Measurements from ENCODE around the gene TIGIT.

TIGIT gene

DNA sequence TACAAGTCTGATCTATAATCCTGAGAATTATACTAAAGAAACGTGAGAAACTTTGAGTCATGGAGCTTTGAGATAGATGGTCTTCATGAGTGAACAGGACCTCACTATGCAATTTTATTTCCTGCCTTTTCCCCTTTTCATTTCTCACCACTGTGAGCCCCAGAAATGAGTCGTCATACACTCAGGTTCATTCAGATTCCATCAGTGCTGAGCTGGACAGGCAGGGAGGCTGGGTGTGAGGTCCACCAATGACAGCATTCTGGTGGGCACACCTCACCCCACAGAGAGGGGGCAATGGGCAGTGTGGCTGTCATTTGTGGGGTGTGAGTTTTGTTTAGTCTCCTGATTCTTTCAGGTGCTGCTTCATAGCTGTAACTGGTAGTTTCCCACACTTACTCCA is 16.9 kb downstream of the TIGIT start:
- H3K4me3 ChIP-seq (ENCODE audit: low read depth, low read length): no peak overlapping the region
- TF ChIP-seq, protein P1, sequence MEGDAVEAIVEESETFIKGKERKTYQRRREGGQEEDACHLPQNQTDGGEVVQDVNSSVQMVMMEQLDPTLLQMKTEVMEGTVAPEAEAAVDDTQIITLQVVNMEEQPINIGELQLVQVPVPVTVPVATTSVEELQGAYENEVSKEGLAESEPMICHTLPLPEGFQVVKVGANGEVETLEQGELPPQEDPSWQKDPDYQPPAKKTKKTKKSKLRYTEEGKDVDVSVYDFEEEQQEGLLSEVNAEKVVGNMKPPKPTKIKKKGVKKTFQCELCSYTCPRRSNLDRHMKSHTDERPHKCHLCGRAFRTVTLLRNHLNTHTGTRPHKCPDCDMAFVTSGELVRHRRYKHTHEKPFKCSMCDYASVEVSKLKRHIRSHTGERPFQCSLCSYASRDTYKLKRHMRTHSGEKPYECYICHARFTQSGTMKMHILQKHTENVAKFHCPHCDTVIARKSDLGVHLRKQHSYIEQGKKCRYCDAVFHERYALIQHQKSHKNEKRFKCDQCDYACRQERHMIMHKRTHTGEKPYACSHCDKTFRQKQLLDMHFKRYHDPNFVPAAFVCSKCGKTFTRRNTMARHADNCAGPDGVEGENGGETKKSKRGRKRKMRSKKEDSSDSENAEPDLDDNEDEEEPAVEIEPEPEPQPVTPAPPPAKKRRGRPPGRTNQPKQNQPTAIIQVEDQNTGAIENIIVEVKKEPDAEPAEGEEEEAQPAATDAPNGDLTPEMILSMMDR (conservative IDR thresholded peaks at IDR 0.05; ENCODE audit: low read depth, low read length): no peak
- no peak for DNase-seq (ENCODE audit: low read depth)

DNA sequence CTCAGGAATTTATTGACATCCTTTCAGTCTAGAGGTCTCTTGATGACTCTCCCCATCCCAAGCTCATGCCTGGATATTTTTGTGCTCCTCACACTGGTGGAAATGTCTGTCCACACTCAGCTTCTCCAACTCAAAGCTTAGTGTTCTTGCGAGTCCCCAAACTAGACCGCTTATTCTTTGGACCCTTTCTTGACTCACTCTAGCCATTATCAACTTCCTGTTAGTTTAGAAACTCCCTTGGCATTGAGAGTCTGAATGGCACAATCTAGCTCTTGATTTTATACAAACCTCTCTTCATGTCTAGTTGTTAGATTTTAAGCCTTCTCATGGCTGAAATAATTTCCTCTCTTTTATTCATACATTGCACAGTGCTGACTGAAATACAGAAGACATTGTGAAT is 19.6 kb downstream of the TIGIT start:
- TF ChIP-seq, protein P1 (conservative IDR thresholded peaks at IDR 0.05; ENCODE audit: low read depth, low read length): no peak
- DNase-seq (ENCODE audit: low read depth): no peak

DNA sequence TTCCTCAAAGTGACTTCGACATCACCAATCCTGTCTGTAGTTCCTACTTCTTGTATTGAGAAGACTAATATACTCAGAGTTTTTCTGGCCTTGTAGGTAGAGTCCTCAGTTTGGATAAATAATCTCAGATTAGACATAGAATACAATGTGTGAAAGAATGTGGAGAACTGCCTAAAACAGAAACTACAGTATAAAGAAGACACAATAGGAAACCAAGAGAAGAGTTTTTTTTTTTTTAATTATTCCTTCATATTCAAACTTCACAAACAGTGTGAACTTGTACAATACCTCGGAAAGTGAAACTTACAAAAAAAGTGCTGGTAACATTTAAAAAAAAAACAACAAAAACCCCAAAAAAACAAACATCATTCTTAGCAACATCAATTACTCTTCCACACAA is 20.5 kb downstream of the TIGIT start:
- DNase-seq (ENCODE audit: low read depth): no peak

More for the DNA sequence above, 19.6 kb downstream of the TIGIT start:
- no peak overlapping the region for H3K4me3 ChIP-seq (ENCODE audit: low read depth, low read length)

DNA sequence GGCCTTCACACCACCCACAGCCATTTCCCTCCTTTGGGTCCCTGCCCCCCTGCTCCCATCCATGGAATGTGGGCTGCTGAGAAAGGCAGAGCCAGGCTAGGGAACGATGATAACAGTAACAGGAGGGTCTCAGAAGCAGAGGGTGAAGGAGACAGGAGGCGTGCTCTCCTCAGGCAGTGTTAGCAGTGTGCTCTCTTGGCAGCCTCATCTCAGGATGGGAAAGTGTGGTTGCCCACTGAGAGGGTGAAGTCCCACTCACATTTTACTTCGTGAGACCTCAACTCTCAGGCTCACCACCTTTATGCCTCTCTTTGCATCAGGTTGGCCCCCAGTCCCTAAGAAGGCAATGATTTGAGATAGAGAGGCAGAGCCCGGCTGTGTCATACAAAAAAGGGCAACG is 24.5 kb downstream of the TIGIT start:
- no peak overlapping the region for H3K4me3 ChIP-seq (ENCODE audit: low read depth, low read length)
- DNase-seq (ENCODE audit: low read depth): no peak
- TF ChIP-seq, protein P1 (conservative IDR thresholded peaks at IDR 0.05; ENCODE audit: low read depth, low read length): no peak

More for the DNA sequence above, 20.5 kb downstream of the TIGIT start:
- no peak overlapping the region for H3K4me3 ChIP-seq (ENCODE audit: low read depth, low read length)
- TF ChIP-seq, protein P1 (conservative IDR thresholded peaks at IDR 0.05; ENCODE audit: low read depth, low read length): no peak

DNA sequence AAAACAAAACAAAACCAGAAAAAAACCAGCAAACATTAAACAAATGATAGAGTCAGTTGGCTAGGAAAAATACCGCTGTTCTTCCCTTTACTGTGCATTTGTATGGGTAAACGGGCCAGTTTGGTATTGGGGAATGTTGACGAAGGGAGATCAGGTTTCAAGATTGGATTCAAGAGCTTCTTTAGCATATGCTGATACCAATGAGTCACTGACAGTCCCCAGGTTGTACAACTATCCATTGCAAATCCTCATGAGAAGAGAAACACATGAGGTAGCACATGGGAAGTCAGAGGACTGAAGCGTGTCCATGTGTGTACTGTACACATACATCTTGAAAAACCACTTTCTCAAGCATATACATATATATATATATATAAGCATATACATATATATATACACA is 25.6 kb downstream of the TIGIT start:
- DNase-seq (ENCODE audit: low read depth): peak; percentile 92
- no peak overlapping the region for H3K4me3 ChIP-seq (ENCODE audit: low read depth, low read length)
- TF ChIP-seq, protein P1 (conservative IDR thresholded peaks at IDR 0.05; ENCODE audit: low read depth, low read length): no peak

DNA sequence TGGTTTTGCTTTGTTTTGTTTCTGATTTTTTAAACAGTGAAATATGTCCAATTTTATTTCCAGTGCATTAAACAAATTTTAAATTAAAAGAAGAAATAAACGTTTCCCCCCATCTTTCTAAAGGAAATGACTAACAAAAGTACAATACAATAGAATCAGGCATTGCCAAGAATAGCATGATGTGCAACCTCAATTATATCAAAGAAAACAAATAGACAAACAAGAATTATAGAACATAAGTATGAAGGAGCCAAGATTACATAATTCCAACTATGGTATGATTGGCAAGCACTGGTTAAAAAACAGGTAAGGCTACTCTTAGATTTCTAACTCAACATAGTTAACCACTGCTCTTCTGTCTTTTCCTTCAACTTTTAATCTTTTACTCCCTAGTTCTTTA is 26.4 kb downstream of the TIGIT start:
- no peak for DNase-seq (ENCODE audit: low read depth)
- H3K4me3 ChIP-seq (ENCODE audit: low read depth, low read length): no peak overlapping the region
- TF ChIP-seq, protein P1 (conservative IDR thresholded peaks at IDR 0.05; ENCODE audit: low read depth, low read length): no peak

DNA sequence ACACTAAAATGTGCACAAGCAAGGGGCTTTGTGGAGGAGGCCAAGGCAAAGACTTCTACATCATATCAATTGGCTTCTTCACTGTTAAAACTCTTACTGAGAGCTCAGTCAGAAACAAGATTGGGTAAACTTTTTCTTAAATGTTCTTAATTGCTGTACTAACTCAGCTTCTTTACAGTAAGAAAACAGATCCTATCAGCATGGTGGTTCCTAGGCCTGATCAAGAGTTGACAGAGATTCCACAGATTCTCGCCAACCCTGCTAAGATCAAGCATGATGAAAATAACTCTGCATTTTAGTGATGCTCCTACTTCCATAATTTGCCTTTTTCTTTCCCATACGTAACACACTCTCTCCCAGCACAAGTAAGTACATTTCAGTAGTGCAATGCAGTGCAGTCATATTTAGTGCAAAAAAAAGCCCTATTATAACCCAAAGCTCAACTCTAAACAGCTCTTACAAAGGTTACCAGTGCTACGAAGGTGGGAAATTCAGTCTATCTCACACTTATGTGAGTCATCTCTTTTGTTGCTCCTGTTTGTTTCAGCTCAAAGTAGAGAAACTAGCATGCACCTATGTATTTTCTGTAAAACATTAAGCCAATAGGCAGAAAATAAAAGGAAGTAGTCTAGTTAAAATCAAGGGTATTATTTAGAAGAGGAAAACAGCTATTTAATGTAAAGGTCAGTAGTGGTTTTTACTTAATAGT is 29.9 kb downstream of the TIGIT start:
- no peak overlapping the region for H3K4me3 ChIP-seq (ENCODE audit: low read depth, low read length)
- TF ChIP-seq, protein P1 (conservative IDR thresholded peaks at IDR 0.05; ENCODE audit: low read depth, low read length): no peak
- no peak for DNase-seq (ENCODE audit: low read depth)

Measured in choroid plexus epithelial cell (primary cell).